SK-N-SH treated with all-trans-retinoic acid at 6 μM for 48 hours (cell line): Measurements from ENCODE around the gene CAMKMT.

ENCODE experiments used
- ATAC-seq: fragments of 200-7000 bp; cut with Tn5 transposase; 3 replicates; pipeline ENCODE4 v1.9.1; 2020; ENCODE audit warnings: mild to moderate bottlenecking, moderate library complexity
- ARNTL ChIP-seq: fragments of 450-650 bp; formaldehyde crosslinking; IDR thresholded peaks from 2 replicates; pipeline ENCODE4 v1.5.0; 2020; ENCODE audit warnings: low read depth, mild to moderate bottlenecking, moderate library complexity, borderline replicate concordance
- CREB5 ChIP-seq: fragments of 250-450 bp; sonication (Bioruptor Pico); IDR thresholded peaks from 2 replicates; pipeline ENCODE4 v1.5.1; 2020; ENCODE audit warnings: low read depth, mild to moderate bottlenecking, moderate library complexity
- CSDC2 ChIP-seq: fragments of 250-450 bp; sonication (Bioruptor Pico); IDR thresholded peaks from 2 replicates; pipeline ENCODE4 v1.5.0; 2020; ENCODE audit warnings: mild to moderate bottlenecking, moderate library complexity
- CSRNP3 ChIP-seq: fragments of 250-450 bp; sonication (Bioruptor Pico); IDR thresholded peaks from 2 replicates; pipeline ENCODE4 v1.5.1; 2021; ENCODE audit warnings: mild to moderate bottlenecking, moderate library complexity
- ESRRG ChIP-seq: fragments of 250-450 bp; sonication (Bioruptor Pico); IDR thresholded peaks from 2 replicates; pipeline ENCODE4 v1.6.1; 2021; ENCODE audit warnings: mild to moderate bottlenecking
- GLIS3 ChIP-seq: fragments of 250-450 bp; sonication (Bioruptor Pico); IDR thresholded peaks from 2 replicates; pipeline ENCODE4 v1.5.0; 2020; ENCODE audit warnings: mild to moderate bottlenecking, moderate library complexity
- ISL1 ChIP-seq: fragments of 250-450 bp; sonication (Bioruptor Pico); IDR thresholded peaks from 2 replicates; pipeline ENCODE4 v2.1.2; 2022; ENCODE audit warnings: mild to moderate bottlenecking, moderate library complexity
- PATZ1 ChIP-seq: fragments of 250-450 bp; sonication (Bioruptor Pico); IDR thresholded peaks from 2 replicates; pipeline ENCODE4 v1.8.0; 2020; ENCODE audit warnings: mild to moderate bottlenecking, moderate library complexity, borderline replicate concordance
- POU6F1 ChIP-seq: fragments of 250-450 bp; sonication (Bioruptor Pico); IDR thresholded peaks from 2 replicates; pipeline ENCODE4 v1.8.0; 2021; ENCODE audit warnings: low read depth, mild to moderate bottlenecking, moderate library complexity, borderline replicate concordance
- PPARA ChIP-seq: fragments of 250-450 bp; sonication (Bioruptor Pico); IDR thresholded peaks from 2 replicates; pipeline ENCODE4 v1.5.0; 2020; ENCODE audit warnings: mild to moderate bottlenecking, borderline replicate concordance
- RARB ChIP-seq: fragments of 250-450 bp; sonication (Bioruptor Pico); IDR thresholded peaks from 2 replicates; pipeline ENCODE4 v1.8.0; 2021; ENCODE audit warnings: mild to moderate bottlenecking, moderate library complexity
- SNAI2 ChIP-seq: fragments of 250-450 bp; sonication (Bioruptor Pico); IDR thresholded peaks from 2 replicates; pipeline ENCODE4 v1.5.0; 2020; ENCODE audit warnings: mild to moderate bottlenecking, moderate library complexity
- TCF4 ChIP-seq: fragments of 250-450 bp; sonication (Bioruptor Pico); IDR thresholded peaks from 2 replicates; pipeline ENCODE4 v1.8.0; 2021; ENCODE audit warnings: mild to moderate bottlenecking, moderate library complexity, borderline replicate concordance
- TOX ChIP-seq: fragments of 250-450 bp; sonication (Bioruptor Pico); IDR thresholded peaks from 2 replicates; pipeline ENCODE4 v1.8.0; 2021; ENCODE audit warnings: mild to moderate bottlenecking, moderate library complexity, borderline replicate concordance
- TSHZ2 ChIP-seq: fragments of 250-450 bp; sonication (Bioruptor Pico); IDR thresholded peaks from 2 replicates; pipeline ENCODE4 v1.5.0; 2020; ENCODE audit warnings: mild to moderate bottlenecking, moderate library complexity
- ZC3H10 ChIP-seq: fragments of 250-450 bp; sonication (Bioruptor Pico); IDR thresholded peaks from 2 replicates; pipeline ENCODE4 v1.5.1; 2021; ENCODE audit warnings: mild to moderate bottlenecking, moderate library complexity
- ZFP3 ChIP-seq: fragments of 250-450 bp; sonication (Bioruptor Pico); IDR thresholded peaks from 2 replicates; pipeline ENCODE4 v1.5.0; 2020; ENCODE audit warnings: mild to moderate bottlenecking, moderate library complexity
- ZFP30 ChIP-seq: fragments of 450-650 bp; formaldehyde crosslinking; IDR thresholded peaks from 2 replicates; pipeline ENCODE4 v1.5.0; 2022; ENCODE audit warnings: mild to moderate bottlenecking, moderate library complexity
- ZNF565 ChIP-seq: fragments of 450-650 bp; formaldehyde crosslinking; conservative IDR thresholded peaks from 2 replicates; pipeline ENCODE4 v1.5.0; 2020; ENCODE audit warnings: low read depth, mild to moderate bottlenecking, moderate library complexity
- ZNF70 ChIP-seq: fragments of 450-650 bp; formaldehyde crosslinking; IDR thresholded peaks from 2 replicates; pipeline ENCODE4 v1.5.0; 2020; ENCODE audit warnings: mild to moderate bottlenecking, moderate library complexity
- ZNF8 ChIP-seq: fragments of 450-650 bp; formaldehyde crosslinking; IDR thresholded peaks from 2 replicates; pipeline ENCODE4 v1.5.0; 2020; ENCODE audit warnings: mild to moderate bottlenecking, moderate library complexity

The CAMKMT gene

GRCh38 chr2:44398243-44398897, 36.6 kb downstream of the CAMKMT start:
- TF ChIP-seq PPARA (CRISPR knock-in tag) (no peak), ARNTL (no peak), SNAI2 (CRISPR knock-in tag) (no peak), CSDC2 (no peak), ISL1 (CRISPR knock-in tag) (no peak), PATZ1 (CRISPR knock-in tag) (no peak), ZC3H10 (CRISPR knock-in tag) (no peak), ZNF565 (no peak), RARB (CRISPR knock-in tag) (no peak), ZNF70 (CRISPR knock-in tag) (no peak), CREB5 (CRISPR knock-in tag) (no peak), ZNF8 (no peak), ZFP30 (CRISPR knock-in tag) (no peak), ESRRG (CRISPR knock-in tag) (no peak), ZFP3 (CRISPR knock-in tag) (no peak)
- no peak for ATAC-seq

GRCh38 chr2:44420725-44421124, 59.0 kb downstream of the CAMKMT start:
- no peak for ATAC-seq
- no peak for TF ChIP-seq SNAI2 (CRISPR knock-in tag)
- no peak for TF ChIP-seq CSDC2
- TF ChIP-seq, all 23 proteins: peak for 0

GRCh38 chr2:44424211-44424610, 62.5 kb downstream of the CAMKMT start:
- TF ChIP-seq ZC3H10 (CRISPR knock-in tag) (no peak), GLIS3 (no peak), PATZ1 (CRISPR knock-in tag) (no peak), TOX (CRISPR knock-in tag) (no peak), SNAI2 (CRISPR knock-in tag) (no peak), RARB (CRISPR knock-in tag) (no peak), ZFP3 (CRISPR knock-in tag) (no peak), ZFP30 (CRISPR knock-in tag) (no peak), ZNF70 (CRISPR knock-in tag) (no peak), TSHZ2 (CRISPR knock-in tag) (no peak), CSRNP3 (CRISPR knock-in tag) (no peak), CSDC2 (no peak), POU6F1 (CRISPR knock-in tag) (no peak), ZNF8 (no peak), TCF4 (no peak)
- ATAC-seq, result no peak
